Activated CD4-positive, CD25-positive, alpha-beta regulatory T cell (primary cell): Measurements from ENCODE around the gene ITPR1.

Experiments
- DNase-seq, 4 experiments: peaks; one replicate each; lab custom pipeline; 2025; lab: John Stamatoyannopoulos, UW

ITPR1 gene

DNA sequence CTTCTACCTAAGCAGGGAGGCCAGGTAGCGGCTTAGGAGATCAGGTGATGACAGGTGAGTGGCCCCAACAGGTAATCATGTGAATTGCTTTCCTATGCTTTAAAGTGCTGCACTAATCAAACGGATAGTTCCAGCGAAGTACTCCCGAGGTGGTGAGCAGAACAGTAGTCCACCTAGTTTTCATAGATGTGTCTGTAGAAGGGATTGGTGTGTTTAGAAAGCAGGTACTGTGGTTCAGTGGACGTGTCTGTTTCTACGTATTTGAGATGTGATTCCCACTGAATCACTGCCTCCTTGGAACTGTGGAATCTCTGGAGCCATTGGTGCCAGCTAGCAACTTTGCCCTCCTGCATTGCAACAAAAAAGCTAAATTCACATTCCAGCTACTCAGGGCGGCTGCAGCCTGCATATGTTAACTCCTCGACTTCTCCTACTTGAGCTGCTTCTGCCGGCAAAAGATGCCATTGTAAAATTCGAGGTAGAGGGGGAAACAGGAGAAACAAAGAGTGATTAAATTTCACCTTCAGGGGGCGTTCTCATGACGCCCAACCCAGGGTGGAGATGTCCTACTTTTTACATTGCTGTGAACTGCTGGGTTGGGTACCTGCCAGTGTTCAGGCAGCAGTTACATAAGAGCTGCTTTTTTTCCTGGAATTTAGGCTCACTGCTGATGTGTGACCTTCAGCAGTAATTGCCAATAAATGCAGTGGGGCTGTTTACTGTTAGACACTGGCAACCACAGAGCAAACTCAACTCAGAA is 227.3 kb downstream of the ITPR1 start:
- no peak for DNase-seq

DNA sequence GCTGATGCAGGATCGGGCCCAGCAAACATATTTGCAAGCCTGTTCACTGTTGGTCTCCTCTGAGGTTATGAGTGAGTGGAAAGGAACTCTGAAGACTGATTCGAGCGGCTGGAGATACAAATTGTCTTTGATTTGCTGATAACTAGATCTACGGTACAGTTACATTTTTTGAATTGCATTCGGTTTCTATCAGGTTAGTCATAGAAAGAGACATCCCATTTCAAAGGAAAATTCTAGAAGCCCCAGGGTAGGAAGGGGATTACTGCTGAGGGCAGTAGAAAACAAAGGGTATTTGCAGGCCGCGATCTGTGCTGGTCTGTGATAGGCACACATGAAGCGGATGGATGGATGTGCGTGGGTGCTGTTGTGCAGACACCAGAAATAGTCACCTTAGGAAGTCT is 228.4 kb downstream of the ITPR1 start:
- no peak for DNase-seq

DNA sequence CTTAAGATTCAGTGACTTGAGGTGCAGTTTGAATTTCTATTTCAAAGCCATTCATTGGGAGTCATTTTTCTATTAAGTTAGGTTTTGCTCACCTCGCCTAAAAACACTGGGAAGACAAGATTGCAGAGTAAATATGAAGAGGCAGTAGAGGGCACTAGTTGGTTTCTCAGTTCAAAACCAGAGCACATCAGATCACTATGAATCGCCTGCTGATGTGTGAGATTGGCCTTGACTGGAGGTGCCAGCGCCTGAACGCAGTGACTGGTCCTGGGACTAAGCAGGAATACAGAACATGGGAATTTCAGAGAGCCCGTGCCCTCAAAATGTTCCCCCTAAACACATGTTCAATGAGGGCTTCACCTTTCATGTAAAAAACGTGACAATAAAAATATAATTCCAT is 229.0 kb downstream of the ITPR1 start:
- no peak for DNase-seq

DNA sequence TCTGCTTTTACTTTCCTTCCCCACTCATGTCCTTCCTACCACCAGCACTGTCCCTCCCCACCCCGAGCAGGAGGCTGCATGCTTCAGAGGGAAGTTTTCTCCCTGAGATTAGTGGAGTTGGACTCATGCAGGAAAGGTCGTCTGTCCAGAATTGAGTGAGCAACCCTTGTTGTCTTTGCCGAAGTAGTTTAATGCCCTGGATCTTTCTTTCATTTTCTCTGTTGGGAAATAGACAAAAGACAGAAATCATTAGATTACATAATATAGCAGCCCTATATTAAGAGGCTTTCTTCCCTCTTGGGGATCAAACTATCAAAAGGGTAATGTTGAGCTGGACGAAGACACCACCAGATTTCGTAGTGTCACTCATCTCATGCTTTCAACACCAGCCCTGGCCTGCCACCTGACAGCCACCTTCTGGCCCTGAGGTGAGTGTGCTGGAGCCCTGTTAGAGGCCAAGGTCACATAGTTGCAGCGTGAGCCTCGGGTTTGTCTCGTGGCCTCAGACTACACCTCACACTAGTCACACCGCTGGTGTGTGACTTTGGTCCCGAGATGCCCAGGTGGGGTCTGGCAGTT is 231.0 kb downstream of the ITPR1 start:
- DNase-seq, result no peak

DNA sequence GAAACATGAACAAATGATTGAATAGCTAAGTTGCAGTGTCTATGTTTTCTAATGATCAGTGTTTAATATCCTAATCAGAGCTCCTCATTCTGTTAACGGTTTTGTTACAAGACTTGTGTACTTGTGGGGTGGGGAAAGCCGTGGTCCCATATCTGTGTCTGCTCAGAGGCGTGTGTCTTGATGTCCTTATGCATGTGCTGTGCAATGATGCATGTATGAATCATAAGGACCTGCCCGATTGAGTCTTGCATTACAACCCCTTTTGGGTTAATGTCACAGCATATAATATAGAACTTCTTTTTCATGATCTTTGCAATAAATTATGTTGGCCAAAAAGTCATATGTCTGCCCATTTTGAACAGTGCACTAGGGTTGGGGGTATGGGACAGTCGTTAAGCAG is 233.4 kb downstream of the ITPR1 start:
- DNase-seq, result no peak

DNA sequence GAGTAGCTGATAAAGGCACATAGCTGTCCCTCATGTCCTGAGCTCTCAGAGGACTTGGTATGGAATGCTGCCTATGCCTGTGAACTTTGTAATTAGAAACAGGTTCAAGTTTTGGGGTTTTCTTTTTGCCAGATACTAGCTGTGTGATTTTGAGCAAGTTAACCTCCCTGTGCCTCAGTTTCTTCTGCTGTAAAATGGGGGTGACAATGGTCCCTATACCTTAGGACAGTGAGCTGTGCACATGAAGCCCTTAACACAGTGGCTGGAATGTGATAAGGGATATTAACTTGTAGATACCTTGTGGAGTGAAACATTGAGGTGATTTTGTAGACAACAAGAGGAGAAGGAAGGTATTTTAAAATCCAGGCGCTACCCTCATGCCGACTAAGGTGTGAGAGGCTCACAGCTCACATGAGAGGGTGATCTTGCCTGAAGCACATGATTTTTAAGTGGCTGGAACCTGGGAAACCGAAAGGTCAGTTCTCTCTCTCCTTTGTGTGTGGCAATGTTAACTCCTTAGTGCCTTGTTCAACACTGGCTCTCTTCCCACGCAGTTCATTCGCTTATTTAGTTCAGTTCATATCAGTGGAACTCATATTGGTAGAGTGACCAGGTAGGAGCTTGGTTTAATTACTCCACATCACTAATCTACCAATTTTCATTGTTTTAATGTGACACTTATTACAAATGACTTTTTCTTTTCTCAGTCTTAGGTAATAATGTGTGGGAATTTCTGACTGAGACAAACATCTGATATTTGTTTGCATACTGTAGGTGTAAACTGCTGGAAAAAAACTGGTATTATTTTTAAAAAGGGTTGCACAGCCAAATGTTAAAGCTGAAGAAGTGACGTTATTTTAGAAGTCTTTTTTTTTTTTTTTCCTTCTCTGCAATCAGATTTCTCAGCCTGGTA is 236.2 kb downstream of the ITPR1 start:
- no peak for DNase-seq

GRCh38 chr3:4730719-4731118 is 237.6 kb downstream of the ITPR1 start:
- no peak for DNase-seq

GRCh38 chr3:4731543-4732111 is 238.5 kb downstream of the ITPR1 start:
- no peak for DNase-seq

- DNase-seq, result no peak
These were observed 239.8 kb downstream of the ITPR1 start for GRCh38 chr3:4732925-4733324.

GRCh38 chr3:4734454-4734853 is 241.3 kb downstream of the ITPR1 start:
- DNase-seq, result no peak

DNA sequence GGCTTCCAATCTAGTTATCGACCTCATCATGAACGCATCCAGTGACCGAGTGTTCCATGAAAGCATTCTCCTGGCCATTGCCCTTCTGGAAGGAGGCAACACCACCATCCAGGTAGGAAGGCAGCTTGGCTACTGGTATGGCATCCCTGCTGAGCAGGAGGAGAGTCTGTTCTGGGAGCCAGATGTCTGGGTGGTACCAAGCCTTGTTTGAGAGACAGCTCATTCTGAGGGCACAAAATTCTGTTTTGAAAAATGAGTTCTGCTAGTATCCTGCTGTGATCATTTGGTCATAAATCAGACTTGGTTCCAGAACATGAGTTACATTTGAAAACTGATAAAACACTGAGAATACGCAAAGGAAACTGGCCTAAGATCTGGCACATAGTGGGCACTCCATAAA is 242.1 kb downstream of the ITPR1 start:
- DNase-seq, result no peak

DNA sequence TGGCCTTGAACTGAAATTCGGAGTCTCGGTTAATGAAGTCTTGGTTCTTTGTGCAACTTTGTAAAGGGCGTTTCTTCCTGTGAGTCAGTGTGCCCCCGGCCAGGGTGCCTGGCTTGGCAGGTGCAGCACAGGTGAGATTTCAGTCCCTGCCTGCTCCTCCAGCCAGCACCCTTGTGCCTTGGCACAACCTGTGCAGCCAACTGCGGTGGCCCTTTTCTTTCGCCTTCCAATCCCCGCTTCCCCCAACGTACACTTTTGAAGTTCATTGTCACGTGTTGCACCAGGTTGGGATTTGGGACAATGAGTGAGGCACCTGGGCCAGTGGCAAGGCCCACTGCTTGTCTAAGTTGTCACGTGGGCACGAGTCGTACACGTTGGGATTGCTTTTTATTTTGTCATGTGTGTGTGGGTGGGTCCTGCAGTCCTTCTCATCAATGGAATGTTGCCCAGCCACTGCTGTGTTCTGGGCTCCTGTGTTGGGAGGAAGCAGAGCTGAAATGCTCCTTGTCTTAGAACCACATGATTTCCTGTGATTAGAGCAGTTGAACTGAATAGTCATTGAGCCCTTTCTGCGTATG is 243.2 kb downstream of the ITPR1 start:
- DNase-seq, result no peak

DNA sequence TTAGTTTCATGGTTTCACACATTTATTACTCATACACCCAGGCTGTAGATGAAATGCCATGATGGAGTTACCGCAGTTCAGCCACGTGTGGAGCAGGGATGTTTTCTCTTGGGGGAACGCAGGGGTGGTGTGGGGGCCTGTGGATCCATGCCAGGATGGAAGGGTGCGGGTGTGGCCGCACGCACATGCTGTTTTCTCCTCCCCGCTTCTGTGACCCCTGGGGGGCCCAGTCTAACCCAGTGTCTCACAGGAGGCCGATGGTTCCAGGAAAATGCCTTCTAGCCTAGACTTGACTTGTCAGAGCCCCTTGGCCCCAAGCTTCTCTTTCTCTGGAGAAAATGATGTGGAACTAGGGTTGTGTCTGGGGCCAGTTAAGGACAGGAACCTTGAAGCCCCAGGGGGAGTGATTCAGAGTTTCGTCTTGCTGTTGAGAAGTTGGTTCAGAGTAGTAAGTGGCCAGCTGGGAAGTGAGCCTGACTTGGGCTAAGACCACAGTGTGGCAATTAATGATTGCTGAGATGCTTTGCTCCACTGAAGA is 245.7 kb downstream of the ITPR1 start:
- no peak for DNase-seq

GRCh38 chr3:4739289-4740236 is 246.4 kb downstream of the ITPR1 start:
- DNase-seq, result no peak

GRCh38 chr3:4740397-4741105 is 247.4 kb downstream of the ITPR1 start:
- DNase-seq, result no peak

GRCh38 chr3:4741106-4741403 is 247.9 kb downstream of the ITPR1 start:
- no peak for DNase-seq

- no peak for DNase-seq
These were observed 248.5 kb downstream of the ITPR1 start for GRCh38 chr3:4741404-4742307.

DNA sequence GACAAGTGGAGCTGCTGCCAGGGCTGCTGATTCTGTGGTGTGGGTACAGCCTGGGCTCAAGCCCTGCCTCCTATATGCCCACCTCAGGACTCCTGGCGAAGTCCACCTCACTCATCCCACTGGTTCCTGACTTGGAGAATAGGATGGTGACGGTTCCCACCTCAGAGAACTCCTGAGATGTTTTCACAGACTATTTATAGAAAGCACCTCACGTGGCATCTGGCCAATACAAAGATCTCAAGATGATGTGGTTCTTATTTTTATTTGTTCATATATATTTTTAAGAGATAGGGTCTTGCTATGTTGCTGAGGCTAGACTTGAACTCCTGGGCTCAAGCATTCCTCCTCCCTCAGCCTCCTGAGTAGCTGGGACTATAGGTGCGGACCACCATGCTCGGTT is 249.2 kb downstream of the ITPR1 start:
- DNase-seq, result no peak

DNA sequence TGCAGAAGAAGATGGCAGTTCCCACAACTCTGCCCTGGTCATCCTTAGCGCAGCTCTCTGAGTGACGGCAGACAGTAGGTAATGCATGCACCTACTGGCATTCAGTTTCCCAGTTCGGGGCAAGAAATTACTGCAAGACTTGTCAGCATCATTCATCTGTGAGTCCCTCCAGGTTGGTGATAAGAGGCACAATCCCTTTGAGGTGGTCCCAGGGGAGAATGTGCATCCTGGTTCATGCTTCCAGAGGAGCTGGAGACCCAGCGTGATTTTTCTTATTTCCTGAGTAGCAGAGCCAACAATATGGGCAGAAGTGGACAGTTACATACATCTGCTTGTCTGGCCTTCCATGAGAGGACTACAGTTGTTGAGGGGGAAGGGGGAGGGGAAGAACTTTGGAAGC is 250.2 kb downstream of the ITPR1 start:
- DNase-seq, result no peak
